Measurements from ENCODE around the gene MLNR.

Gene MLNR

GRCh38 chr13:49221590-49221965, 1.4 kb downstream of the MLNR start:
- POLR2A ChIA-PET (ENCODE audit: low non-redundant PET): no interaction called here
- no peak for DNase-seq (ENCODE audit: low spot score)
- CTCF ChIA-PET: no interaction called here
- TF ChIP-seq CTCF (conservative IDR thresholded peaks at IDR 0.05; ENCODE audit: low read depth): no peak
- no peak overlapping the region for H3K27ac ChIP-seq

GRCh38 chr13:49225223-49226042, 5.3 kb downstream of the MLNR start:
- TF ChIP-seq CTCF (conservative IDR thresholded peaks at IDR 0.05; ENCODE audit: low read depth): no peak
- ChIA-PET CTCF (no interaction called here), POLR2A (ENCODE audit: low non-redundant PET) (no interaction called here)
- DNase-seq (ENCODE audit: low spot score): no peak
- no peak overlapping the region for H3K27ac ChIP-seq

- CTCF ChIA-PET: no interaction called here
Measured at GRCh38 chr13:49226613-49227012, 6.5 kb downstream of the MLNR start.

GRCh38 chr13:49234741-49235140, 14.6 kb downstream of the MLNR start:
- H3K27ac ChIP-seq: no peak overlapping the region
- ChIA-PET CTCF (no interaction called here), POLR2A (ENCODE audit: low non-redundant PET) (no interaction called here)
- no peak for TF ChIP-seq CTCF (conservative IDR thresholded peaks at IDR 0.05; ENCODE audit: low read depth)
- DNase-seq (ENCODE audit: low spot score): no peak

More at GRCh38 chr13:49226613-49227012, 6.5 kb downstream of the MLNR start:
- POLR2A ChIA-PET (ENCODE audit: low non-redundant PET): no interaction called here
- DNase-seq (ENCODE audit: low spot score): no peak
- H3K27ac ChIP-seq: no peak overlapping the region
- no peak for TF ChIP-seq CTCF (conservative IDR thresholded peaks at IDR 0.05; ENCODE audit: low read depth)

GRCh38 chr13:49235856-49236431, 15.8 kb downstream of the MLNR start:
- CTCF ChIA-PET: no interaction called here
- no peak for DNase-seq (ENCODE audit: low spot score)
- TF ChIP-seq CTCF (conservative IDR thresholded peaks at IDR 0.05; ENCODE audit: low read depth): no peak
- POLR2A ChIA-PET (ENCODE audit: low non-redundant PET): no interaction called here
- H3K27ac ChIP-seq: no peak overlapping the region

- CTCF ChIA-PET: no interaction called here
- H3K27ac ChIP-seq: no peak overlapping the region
- no peak for TF ChIP-seq CTCF (conservative IDR thresholded peaks at IDR 0.05; ENCODE audit: low read depth)
- no peak for DNase-seq (ENCODE audit: low spot score)
- POLR2A ChIA-PET (ENCODE audit: low non-redundant PET): no interaction called here
Measured at GRCh38 chr13:49238621-49239020, 18.5 kb downstream of the MLNR start.

Data from RWPE1 (cell line).